B cell (primary cell): ENCODE measurements around the gene PNLIPRP2.

Source experiments
- EZH2 ChIP-seq: IDR thresholded peaks from 2 replicates; pipeline ENCODE4 v1.6.1; 2012; ENCODE audit warnings: borderline replicate concordance, low read depth, mild to moderate bottlenecking, moderate library complexity, low read length; ENCODE audit not compliant: insufficient read depth, poor library complexity, severe bottlenecking
- TF ChIP-seq, protein P1 (sequence below): fragments of 200-600 bp; IDR thresholded peaks from one replicate; pipeline ENCODE4 v1.8.0; 2022; ENCODE audit warnings: antibody characterized with exemption, mild to moderate bottlenecking

- TF ChIP-seq, protein P1, sequence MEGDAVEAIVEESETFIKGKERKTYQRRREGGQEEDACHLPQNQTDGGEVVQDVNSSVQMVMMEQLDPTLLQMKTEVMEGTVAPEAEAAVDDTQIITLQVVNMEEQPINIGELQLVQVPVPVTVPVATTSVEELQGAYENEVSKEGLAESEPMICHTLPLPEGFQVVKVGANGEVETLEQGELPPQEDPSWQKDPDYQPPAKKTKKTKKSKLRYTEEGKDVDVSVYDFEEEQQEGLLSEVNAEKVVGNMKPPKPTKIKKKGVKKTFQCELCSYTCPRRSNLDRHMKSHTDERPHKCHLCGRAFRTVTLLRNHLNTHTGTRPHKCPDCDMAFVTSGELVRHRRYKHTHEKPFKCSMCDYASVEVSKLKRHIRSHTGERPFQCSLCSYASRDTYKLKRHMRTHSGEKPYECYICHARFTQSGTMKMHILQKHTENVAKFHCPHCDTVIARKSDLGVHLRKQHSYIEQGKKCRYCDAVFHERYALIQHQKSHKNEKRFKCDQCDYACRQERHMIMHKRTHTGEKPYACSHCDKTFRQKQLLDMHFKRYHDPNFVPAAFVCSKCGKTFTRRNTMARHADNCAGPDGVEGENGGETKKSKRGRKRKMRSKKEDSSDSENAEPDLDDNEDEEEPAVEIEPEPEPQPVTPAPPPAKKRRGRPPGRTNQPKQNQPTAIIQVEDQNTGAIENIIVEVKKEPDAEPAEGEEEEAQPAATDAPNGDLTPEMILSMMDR: no peak
- no peak for TF ChIP-seq EZH2
Observed at GRCh38 chr10:116632596-116633215, 12.0 kb downstream of the PNLIPRP2 start.
